ENCODE data around the gene NUDT3. TPM values are rescaled to one million over a fixed set of nuclear protein-coding genes. Genes with fewer than 3 reads are reported as not detected.

The NUDT3 gene
- total and polyA plus RNA-seq, 9 of the 15 experiments (the other 6 are each of a cell fraction or from before 2014, with no cell fraction given) = 5.4 to 81.2 (median 56.4) TPM

GRCh38 chr6:34284563-34285447, 107.7 kb downstream of the NUDT3 start (continued):
- TF ChIP-seq ZNF324 (CRISPR knock-in tag; IDR thresholded peaks at IDR 0.05) (no peak), ZKSCAN1 (IDR thresholded peaks at IDR 0.05; ENCODE audit: low read depth, low read length) (no peak), MCM3 (IDR thresholded peaks at IDR 0.05) (no peak), FOXK1 (CRISPR knock-in tag; IDR thresholded peaks at IDR 0.05; ENCODE audit: borderline replicate concordance) (no peak), ZNF584 (CRISPR knock-in tag; IDR thresholded peaks at IDR 0.05; ENCODE audit: low read depth) (no peak), NCOA4 (IDR thresholded peaks at IDR 0.05; ENCODE audit: partially characterized antibody) (no peak), POLR2H (tag; IDR thresholded peaks at IDR 0.05; ENCODE audit: low read depth) (0 out of 2 replicates have a peak, but pooled peaks have one; percentile 29), SP1 (CRISPR knock-in tag; IDR thresholded peaks at IDR 0.05) (no peak), SMAD3 (CRISPR knock-in tag; conservative IDR thresholded peaks at IDR 0.05) (no peak), REST (IDR thresholded peaks at IDR 0.05; ENCODE audit: borderline replicate concordance) (no peak), REST (CRISPR knock-in tag; IDR thresholded peaks at IDR 0.05; ENCODE audit: low read depth) (no peak), E4F1 (CRISPR knock-in tag; IDR thresholded peaks at IDR 0.05; ENCODE audit: borderline replicate concordance) (no peak), SREBF1 (IDR thresholded peaks at IDR 0.05; ENCODE audit: borderline replicate concordance, low read depth, low read length) (no peak), CCAR2 (IDR thresholded peaks at IDR 0.05; ENCODE audit: low read depth, low read length) (no peak)
